Measurements from ENCODE around the gene PIK3CA. TPM values are rescaled to one million over a fixed set of nuclear protein-coding genes. Genes with fewer than 3 reads are reported as not detected.
"Not testable (repeated sequence)": the region's sequence is repeated elsewhere in the genome, so short reads cannot be mapped to it uniquely, and the experiment has no call there.

The PIK3CA gene
- total RNA-seq, 1 experiment from 2014 or later: 12.0 TPM

DNA sequence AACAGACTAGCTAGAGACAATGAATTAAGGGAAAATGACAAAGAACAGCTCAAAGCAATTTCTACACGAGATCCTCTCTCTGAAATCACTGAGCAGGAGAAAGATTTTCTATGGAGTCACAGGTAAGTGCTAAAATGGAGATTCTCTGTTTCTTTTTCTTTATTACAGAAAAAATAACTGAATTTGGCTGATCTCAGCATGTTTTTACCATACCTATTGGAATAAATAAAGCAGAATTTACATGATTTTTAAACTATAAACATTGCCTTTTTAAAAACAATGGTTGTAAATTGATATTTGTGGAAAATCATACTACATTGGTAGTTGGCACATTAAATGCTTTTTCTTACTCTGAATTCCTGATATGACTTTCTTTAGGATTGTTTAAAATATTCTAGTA is 70.1 kb downstream of the PIK3CA start:
- not testable (repeated sequence) for H3K9me3 ChIP-seq (ENCODE audit: control insufficient read depth, low read depth, low read length); H3K27ac ChIP-seq (ENCODE audit: insufficient read length, low read depth, low read length); DNase-seq; H2BK5ac ChIP-seq (ENCODE audit: insufficient read length, low read length); H3K14ac ChIP-seq (ENCODE audit: insufficient read depth, low read length); H3K4ac ChIP-seq (ENCODE audit: low read depth, low read length); H3K4me1 ChIP-seq (ENCODE audit: insufficient read depth, low read length); H3K79me1 ChIP-seq (ENCODE audit: insufficient read depth, low read depth, low read length, poor library complexity, severe bottlenecking); H2BK20ac ChIP-seq (ENCODE audit: low read depth, low read length, poor library complexity, severe bottlenecking); H2BK120ac ChIP-seq (ENCODE audit: low read depth, low read length, poor library complexity, severe bottlenecking); H3K4me1 Mint-ChIP-seq; H4K8ac ChIP-seq (replicated peaks; ENCODE audit: insufficient read length, low read depth, low read length); H3K79me2 ChIP-seq (ENCODE audit: insufficient read depth, low read length); H4K20me1 ChIP-seq (ENCODE audit: control insufficient read depth, insufficient read depth, insufficient read length); H3K23me2 ChIP-seq (ENCODE audit: insufficient read length, low read depth, low read length, poor library complexity, severe bottlenecking); H3T11ph ChIP-seq (ENCODE audit: low read length); H2AK5ac ChIP-seq (ENCODE audit: insufficient read length, low read length); H2BK12ac ChIP-seq (ENCODE audit: insufficient read length, low read depth, low read length); H3K9ac ChIP-seq (ENCODE audit: extremely low read depth, insufficient read length, low read length); H3K18ac ChIP-seq (ENCODE audit: insufficient read length, low read depth, low read length); H2AFZ ChIP-seq (ENCODE audit: low read length); H3K27me3 Mint-ChIP-seq (ENCODE audit: low read depth); H3K36me3 Mint-ChIP-seq (ENCODE audit: insufficient read depth in 1 of 3, low read depth in 3 of 3); H3K27me3 ChIP-seq (ENCODE audit: insufficient read depth, low read length); H3K9me3 Mint-ChIP-seq; H2BK15ac ChIP-seq (ENCODE audit: low read depth, low read length); H3K27ac Mint-ChIP-seq; H3K56ac ChIP-seq (ENCODE audit: insufficient read length, low read depth, low read length); H3K4me3 Mint-ChIP-seq; H4K91ac ChIP-seq (ENCODE audit: insufficient read length, low read depth, low read length); H3K23ac ChIP-seq (ENCODE audit: insufficient read length, low read depth, low read length); H3K4me2 ChIP-seq (ENCODE audit: insufficient read depth, insufficient read length, low read length); H4K5ac ChIP-seq (ENCODE audit: insufficient read length, low read depth, low read length)
- WGBS (ENCODE audit: extremely low coverage, insufficient read length, low lambda C conversion rate): no CpG with 5 or more reads among the region's 1 CpG

Data from H9 (cell line).